ENCODE data around the gene SMDT1. TPM values are rescaled to one million over a fixed set of nuclear protein-coding genes. Genes with fewer than 3 reads are reported as not detected.

The SMDT1 gene
- total RNA-seq, 1 donor from 2014 or later, result 67.9 TPM

- no peak overlapping the region for H3K27ac Mint-ChIP-seq (ENCODE audit: unreplicated experiment)
- no peaks in the 10 kb centered on the region for H3K9me3 Mint-ChIP-seq (ENCODE audit: unreplicated experiment)
- H3K4me3 Mint-ChIP-seq (ENCODE audit: unreplicated experiment), result no peak overlapping the region
- peaks cover 19% of the 10 kb centered on the region for H3K4me1 Mint-ChIP-seq (ENCODE audit: unreplicated experiment)
- TF ChIP-seq, protein P1, sequence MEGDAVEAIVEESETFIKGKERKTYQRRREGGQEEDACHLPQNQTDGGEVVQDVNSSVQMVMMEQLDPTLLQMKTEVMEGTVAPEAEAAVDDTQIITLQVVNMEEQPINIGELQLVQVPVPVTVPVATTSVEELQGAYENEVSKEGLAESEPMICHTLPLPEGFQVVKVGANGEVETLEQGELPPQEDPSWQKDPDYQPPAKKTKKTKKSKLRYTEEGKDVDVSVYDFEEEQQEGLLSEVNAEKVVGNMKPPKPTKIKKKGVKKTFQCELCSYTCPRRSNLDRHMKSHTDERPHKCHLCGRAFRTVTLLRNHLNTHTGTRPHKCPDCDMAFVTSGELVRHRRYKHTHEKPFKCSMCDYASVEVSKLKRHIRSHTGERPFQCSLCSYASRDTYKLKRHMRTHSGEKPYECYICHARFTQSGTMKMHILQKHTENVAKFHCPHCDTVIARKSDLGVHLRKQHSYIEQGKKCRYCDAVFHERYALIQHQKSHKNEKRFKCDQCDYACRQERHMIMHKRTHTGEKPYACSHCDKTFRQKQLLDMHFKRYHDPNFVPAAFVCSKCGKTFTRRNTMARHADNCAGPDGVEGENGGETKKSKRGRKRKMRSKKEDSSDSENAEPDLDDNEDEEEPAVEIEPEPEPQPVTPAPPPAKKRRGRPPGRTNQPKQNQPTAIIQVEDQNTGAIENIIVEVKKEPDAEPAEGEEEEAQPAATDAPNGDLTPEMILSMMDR (IDR thresholded peaks at IDR 0.05), result no peak
- H3K27me3 Mint-ChIP-seq (ENCODE audit: unreplicated experiment), result no peaks in the 10 kb centered on the region
- peak; percentile 80 for DNase-seq (ENCODE audit: extremely low spot score, unreplicated experiment)
- peaks cover 5% of the 10 kb centered on the region for H3K36me3 Mint-ChIP-seq (ENCODE audit: unreplicated experiment)
Observed at GRCh38 chr22:42066937-42067336, 12.6 kb upstream of the SMDT1 start.

DNA sequence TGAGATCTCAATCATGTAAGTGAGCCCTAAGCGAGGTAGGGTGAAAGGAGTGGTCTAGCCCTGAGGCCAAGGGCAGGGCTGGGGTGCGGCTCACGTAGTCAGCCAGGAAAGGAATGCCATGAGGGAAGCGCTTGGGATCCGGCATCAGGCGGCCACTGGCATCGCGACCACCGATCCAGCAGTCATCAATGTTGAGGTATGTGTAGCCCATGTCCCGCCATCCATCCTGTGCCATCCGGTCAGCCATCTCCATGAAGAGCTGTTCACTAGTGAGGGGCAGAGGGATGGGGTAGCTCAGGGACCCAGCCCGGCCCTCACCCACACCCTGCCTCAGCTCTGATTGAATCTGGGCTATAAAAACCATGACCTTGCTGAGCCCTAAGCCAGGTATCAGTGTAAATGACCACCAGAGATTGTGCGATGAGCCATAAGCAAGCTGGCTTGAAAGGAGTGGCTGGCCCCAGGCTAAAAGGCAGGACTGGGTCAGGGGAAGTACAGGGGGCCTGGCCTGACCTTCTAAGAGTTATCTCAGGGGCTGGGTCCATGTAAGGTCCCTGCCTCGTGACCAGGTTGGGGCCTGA is 11.7 kb upstream of the SMDT1 start:
- Mint-ChIP-seq H3K4me3 (ENCODE audit: unreplicated experiment) (no peak overlapping the region), H3K36me3 (ENCODE audit: unreplicated experiment) (peaks cover 5% of the 10 kb centered on the region), H3K4me1 (ENCODE audit: unreplicated experiment) (peaks cover 19% of the 10 kb centered on the region), H3K27me3 (ENCODE audit: unreplicated experiment) (no peaks in the 10 kb centered on the region), H3K9me3 (ENCODE audit: unreplicated experiment) (no peaks in the 10 kb centered on the region), H3K27ac (ENCODE audit: unreplicated experiment) (no peak overlapping the region)
- TF ChIP-seq, protein P1 (IDR thresholded peaks at IDR 0.05), result no peak
- no peak for DNase-seq (ENCODE audit: extremely low spot score, unreplicated experiment)

DNA sequence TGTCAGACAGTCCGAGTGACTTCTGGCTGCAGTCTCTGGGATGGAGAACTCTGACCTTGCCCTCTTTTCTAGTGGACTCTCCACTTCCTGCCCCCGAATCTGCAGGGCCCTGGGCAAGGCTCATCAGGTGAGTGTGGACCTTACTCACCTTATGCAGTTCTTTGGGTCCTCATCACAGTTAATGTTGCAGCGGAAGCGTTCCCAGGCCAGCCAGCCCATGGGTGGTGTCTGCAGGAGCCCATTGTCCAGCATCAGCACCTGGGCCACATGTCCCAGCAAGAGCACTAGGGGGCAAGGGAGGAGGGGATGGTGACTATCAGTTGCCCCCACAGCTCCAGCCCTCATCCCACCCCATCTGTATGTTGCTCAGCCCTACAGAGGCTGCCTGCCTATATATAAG is 11.2 kb upstream of the SMDT1 start:
- Mint-ChIP-seq H3K9me3 (ENCODE audit: unreplicated experiment) (no peaks in the 10 kb centered on the region), H3K27me3 (ENCODE audit: unreplicated experiment) (no peaks in the 10 kb centered on the region), H3K4me1 (ENCODE audit: unreplicated experiment) (peaks cover 19% of the 10 kb centered on the region), H3K36me3 (ENCODE audit: unreplicated experiment) (peaks cover 5% of the 10 kb centered on the region), H3K27ac (ENCODE audit: unreplicated experiment) (no peak overlapping the region), H3K4me3 (ENCODE audit: unreplicated experiment) (no peak overlapping the region)
- TF ChIP-seq, protein P1 (IDR thresholded peaks at IDR 0.05), result no peak
- DNase-seq (ENCODE audit: extremely low spot score, unreplicated experiment), result no peak

DNA sequence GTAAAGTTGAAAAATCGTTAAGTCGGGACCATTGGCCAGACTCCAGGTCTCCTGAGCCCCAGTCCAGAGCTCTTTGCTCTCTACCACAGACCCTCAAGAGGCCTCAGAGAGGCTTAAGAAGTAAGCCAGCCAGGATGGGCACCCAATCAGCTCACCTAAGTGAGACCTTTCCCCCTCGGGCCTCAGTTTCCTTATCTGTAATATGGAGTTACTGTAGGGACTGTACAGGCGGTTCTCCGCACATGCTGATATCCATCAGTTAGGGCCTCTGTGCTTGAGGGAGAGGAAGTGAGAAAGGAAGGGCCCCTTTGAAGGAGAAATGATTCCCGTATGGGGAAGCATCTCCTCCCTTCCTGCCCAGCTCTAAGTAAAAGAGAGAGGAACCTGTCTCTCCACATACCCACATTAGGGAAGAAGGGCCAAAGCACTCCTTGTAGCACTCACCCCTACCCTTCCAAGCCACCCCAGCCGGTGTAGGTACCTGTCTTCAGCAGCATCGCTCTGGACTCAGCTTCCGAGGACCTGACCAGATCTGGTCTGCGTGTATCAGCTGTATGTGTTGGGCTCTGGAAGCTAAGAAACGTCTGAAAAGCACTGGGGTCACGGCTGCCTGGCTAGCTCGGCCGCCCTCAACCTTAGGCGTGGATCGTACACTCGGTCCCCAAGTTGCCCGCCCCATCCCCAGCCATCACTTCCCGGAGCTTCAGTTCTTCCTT is 9.5 kb upstream of the SMDT1 start:
- Mint-ChIP-seq H3K9me3 (ENCODE audit: unreplicated experiment) (no peaks in the 10 kb centered on the region), H3K36me3 (ENCODE audit: unreplicated experiment) (peaks cover 5% of the 10 kb centered on the region), H3K27ac (ENCODE audit: unreplicated experiment) (peak overlapping the region; percentile 95), H3K4me1 (ENCODE audit: unreplicated experiment) (peaks cover 19% of the 10 kb centered on the region), H3K4me3 (ENCODE audit: unreplicated experiment) (peak overlapping the region; percentile 83), H3K27me3 (ENCODE audit: unreplicated experiment) (no peaks in the 10 kb centered on the region)
- TF ChIP-seq, protein P1 (IDR thresholded peaks at IDR 0.05), result no peak
- no peak for DNase-seq (ENCODE audit: extremely low spot score, unreplicated experiment)

All from osteocyte (in vitro differentiated cells).